Vagina (tissue), 2 donors: Measurements from ENCODE around the gene CDH13.

ENCODE experiments used
- POLR2A ChIP-seq, 2 donors: fragments of 450-650 bp; IDR thresholded peaks; one replicate each; pipeline ENCODE4 v1.6.1; 2017; ENCODE audit warnings: antibody characterized with exemption in 2 of 2, mild to moderate bottlenecking in 2 of 2, moderate library complexity in 2 of 2
- TF ChIP-seq, protein P1 (sequence below), 3 experiments: fragments of 450-650 bp in 2 of 3; fragments of 200-600 bp in 1 of 3; sonication (generic) in 1 of 3; IDR thresholded peaks; one replicate each; pipeline ENCODE4 v1.5.1; 2017 to 2019; ENCODE audit warnings: antibody characterized with exemption in 3 of 3, mild to moderate bottlenecking in 2 of 3, moderate library complexity in 2 of 3

DNA sequence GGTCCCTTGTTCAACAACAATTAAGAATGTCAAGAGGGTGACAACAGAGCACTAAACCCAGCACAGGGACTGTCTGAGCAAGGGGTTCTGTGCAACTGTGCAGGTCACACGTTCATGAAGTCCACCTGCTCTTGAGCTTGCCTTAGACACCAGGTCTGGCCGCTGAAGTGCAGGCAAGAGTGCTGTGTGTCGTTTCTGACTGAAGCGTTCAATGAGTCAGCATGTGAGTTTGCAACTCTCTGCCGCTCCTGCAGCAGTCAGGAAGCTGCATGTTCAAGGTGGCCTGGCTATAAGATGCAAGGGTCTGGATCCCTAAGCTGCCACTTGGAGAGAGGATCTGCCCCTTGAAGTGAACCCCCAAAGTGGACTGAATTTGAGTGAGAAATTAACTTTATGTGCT is 848.3 kb downstream of the CDH13 start:
- TF ChIP-seq, protein P1, sequence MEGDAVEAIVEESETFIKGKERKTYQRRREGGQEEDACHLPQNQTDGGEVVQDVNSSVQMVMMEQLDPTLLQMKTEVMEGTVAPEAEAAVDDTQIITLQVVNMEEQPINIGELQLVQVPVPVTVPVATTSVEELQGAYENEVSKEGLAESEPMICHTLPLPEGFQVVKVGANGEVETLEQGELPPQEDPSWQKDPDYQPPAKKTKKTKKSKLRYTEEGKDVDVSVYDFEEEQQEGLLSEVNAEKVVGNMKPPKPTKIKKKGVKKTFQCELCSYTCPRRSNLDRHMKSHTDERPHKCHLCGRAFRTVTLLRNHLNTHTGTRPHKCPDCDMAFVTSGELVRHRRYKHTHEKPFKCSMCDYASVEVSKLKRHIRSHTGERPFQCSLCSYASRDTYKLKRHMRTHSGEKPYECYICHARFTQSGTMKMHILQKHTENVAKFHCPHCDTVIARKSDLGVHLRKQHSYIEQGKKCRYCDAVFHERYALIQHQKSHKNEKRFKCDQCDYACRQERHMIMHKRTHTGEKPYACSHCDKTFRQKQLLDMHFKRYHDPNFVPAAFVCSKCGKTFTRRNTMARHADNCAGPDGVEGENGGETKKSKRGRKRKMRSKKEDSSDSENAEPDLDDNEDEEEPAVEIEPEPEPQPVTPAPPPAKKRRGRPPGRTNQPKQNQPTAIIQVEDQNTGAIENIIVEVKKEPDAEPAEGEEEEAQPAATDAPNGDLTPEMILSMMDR (IDR thresholded peaks at IDR 0.05) = no peak
- no peak for TF ChIP-seq POLR2A (IDR thresholded peaks at IDR 0.05)
